IPS DF 19.7 (cell line): ENCODE results near the gene RNF145.
"Not testable (repeated sequence)": the region's sequence is repeated elsewhere in the genome, so short reads cannot be mapped to it uniquely, and the experiment has no call there.

Experiments used
- DNase-seq: peaks from one replicate; pipeline ENCODE4 v3.0.0-alpha.2; 2013; ENCODE audit warnings: low read depth, low spot score

RNF145 gene

DNA sequence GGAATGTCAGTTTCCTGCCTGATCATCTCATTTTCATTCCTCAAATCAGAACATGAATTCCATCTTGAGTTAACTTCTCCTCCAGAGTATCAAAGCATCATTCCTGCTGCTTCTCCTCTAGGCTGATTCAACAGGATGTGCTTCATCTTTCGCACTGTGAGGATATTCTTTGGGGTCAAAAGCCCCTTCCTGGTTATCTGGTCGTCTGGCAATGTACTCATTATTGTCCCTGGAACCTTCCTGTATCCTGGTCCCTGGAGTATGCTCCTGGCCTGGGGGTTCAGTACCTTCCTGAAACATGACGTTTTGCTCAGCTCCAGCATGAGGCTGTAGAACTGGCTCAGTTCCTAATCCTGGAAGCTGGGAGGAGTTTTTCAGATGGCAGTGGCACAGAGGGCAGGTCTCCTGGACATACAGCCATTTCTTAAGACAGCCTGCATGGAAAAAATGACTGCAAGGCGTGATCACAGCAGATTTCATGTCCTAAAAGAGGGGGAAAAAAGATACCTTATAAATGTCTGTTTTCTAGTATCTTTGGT, 50.7 kb downstream of the RNF145 start:
- not testable (repeated sequence) for DNase-seq

- DNase-seq: no peak
These were observed 51.8 kb downstream of the RNF145 start for GRCh38 chr5:159157552-159157951.

GRCh38 chr5:159156426-159157238, 52.7 kb downstream of the RNF145 start:
- peak; percentile 30 for DNase-seq

DNA sequence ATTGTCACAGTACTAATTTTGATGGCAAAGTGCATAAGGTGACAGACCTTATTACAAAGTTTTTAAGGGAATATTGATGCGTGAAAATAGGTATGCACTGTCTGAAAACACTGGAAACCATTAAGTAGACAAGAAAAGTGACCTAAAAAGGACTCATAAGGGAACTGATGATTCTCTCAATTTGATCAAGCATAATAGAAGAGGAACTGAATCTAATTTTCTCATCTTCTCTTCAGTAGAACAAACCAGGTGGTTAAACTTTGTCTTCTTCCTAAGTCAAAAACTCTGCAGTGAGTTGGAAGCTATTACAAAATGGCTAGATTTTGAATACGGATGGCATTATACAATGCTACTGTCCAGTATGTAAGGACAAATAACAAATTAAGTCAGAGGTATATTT, 53.4 kb downstream of the RNF145 start:
- DNase-seq: no peak

GRCh38 chr5:159152876-159153275, 56.5 kb downstream of the RNF145 start:
- no peak for DNase-seq

- DNase-seq: no peak
These were observed 60.3 kb downstream of the RNF145 start for GRCh38 chr5:159149085-159149484.

DNA sequence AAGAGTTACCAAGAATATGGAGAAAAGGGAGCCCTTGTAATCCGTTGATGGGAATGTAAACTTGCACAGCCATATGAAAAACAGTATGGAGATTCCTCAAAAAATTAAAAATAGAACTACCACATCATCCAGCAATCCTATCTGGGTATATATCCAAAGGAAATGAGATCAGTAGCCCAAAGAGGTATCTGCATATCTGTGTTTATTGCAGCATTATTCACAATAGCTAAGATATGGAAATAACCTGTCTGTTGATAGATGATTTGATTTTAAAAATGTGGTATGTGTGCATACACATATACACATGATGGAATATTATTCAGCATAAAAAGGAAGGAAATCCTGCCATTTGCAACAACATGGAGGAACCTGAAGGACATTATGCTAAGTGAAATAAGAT, 61.4 kb downstream of the RNF145 start:
- no peak for DNase-seq

DNA sequence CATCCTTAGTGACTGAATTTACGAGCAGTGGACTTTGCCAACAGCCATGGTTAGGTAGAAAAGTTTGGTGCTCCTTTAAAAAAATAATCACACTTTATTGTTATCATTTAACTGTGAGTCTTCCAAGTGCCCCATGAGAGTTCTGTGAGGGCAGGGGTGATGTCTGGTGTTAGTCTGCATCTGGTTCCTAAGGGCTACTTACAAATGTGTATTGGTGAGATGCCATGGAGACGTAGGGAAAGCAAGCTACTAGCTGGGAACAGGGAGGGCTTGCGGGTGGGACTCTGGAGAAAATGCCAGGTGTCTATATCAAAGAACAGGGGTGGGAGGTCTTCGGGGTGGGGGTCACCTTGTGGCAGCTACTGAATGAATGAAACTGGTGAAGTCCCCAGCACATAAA, 62.5 kb downstream of the RNF145 start:
- no peak for DNase-seq

DNA sequence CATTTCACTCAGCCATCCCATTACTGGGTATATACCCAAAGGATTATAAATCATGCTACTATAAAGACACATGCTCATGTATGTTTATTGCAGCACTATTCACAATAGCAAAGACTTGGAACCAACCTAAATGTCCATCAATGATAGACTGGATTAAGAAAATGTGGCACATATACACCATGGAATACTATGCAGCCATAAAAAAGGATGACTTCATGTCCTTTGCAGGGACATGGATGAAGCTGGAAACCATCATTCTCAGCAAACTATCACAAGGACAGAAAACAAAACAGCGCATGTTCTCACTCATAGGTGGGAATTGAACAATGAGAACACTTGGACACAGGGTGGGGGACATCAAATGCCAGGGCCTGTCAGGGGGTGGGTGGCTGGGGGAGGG, 64.2 kb downstream of the RNF145 start:
- DNase-seq: not testable (repeated sequence)

DNA sequence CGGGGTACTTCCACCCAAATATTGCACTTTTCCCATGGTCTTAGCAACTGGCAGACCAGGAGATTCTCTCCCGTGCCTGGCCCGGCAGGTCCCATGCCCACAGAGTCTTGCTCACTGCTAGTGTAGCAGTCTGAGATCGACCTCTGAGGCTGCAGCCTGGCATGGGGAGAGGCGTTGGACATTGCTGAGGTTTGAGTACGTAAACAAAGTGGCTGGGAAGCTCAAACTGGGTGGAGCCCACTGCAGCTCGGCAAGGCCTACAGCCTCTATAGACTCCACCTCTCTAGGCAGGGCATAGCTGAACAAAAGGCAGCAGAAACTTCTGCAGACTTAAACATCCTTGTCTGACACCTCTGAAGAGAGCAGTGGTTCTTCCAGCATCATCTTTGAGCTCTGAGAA, 69.6 kb downstream of the RNF145 start:
- no peak for DNase-seq

DNA sequence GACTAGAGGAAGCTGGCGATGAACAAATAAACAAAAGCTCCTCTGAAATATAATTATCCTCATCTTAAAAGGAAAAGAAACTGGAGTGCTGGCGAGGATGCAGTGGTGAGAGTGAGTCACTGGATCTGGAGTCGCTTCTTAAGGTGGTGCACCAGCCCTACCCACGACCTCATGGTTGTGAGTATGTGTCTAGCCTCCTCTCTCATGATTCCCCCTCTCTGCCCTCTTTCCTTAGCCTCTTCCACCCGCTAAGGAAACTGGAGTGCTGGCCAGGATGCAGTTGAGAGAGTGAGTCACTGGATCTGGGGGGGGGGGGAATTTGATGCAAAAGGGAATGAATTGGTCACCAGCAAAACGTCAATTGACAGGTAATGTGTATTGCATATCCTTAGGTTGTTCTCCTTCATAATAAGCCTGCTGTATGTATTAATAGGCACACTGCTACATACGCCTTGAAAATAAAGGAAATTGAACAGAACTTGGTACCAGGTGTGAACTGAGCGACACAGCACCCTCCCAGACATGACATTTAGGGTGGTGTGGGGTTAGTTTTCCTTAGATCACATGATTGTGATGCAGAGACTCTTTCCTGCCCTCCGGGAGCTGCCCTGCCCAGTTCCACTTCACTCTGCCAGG, 73.3 kb downstream of the RNF145 start:
- DNase-seq: no peak

DNA sequence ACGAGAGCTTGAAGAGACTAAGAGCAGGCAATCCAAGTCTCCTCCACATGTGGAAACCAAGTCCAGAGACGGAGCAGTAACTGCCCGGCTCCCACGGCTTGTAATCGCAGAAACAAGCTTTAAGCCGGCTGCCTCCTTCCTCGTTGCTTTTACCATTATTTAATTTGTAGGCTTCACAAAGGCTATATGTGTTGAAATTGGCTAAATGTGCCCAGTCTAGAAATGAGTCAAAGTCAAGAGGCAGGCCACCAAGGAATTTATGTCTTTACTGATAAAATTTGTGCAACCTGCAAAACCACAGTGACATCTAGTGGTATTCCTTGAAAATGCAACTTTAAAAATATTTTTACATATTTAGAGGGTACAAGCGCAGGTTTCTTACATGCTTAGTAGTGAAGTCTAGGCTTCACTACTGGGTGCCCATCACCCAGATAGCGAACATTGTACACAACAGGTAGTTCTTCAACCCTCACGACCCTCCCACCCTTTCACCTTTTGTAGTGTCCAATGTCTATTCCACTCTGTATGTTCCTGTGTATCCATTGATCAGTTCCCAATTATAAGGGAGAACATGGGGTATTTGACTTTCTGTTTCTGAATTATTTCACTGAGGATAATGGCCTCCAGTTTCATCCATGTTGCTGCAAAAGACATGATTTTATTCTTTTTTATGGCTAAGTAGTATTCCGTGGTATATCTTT, 76.2 kb downstream of the RNF145 start:
- no peak for DNase-seq

- no peak for DNase-seq
These were observed 76.8 kb downstream of the RNF145 start for GRCh38 chr5:159132429-159133040.

DNA sequence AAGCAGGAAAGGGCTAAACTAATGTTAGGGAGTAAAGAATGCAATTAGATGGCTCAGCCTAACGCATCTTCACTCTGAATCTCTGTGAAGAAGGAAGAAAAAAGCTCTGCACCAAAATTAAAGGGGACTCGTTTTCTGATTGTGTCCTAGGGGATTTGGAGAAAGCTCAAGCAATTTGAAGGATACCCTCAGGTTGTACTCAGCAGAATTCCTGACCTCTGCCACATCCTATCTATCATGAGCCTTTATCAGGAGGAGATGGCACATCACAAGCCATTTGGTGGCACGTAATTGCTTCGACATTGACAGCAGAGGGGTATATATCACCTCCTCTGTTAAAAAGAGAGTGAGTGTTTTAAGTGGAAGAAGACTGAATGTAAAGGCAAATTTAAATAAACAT, 77.4 kb downstream of the RNF145 start:
- no peak for DNase-seq

DNA sequence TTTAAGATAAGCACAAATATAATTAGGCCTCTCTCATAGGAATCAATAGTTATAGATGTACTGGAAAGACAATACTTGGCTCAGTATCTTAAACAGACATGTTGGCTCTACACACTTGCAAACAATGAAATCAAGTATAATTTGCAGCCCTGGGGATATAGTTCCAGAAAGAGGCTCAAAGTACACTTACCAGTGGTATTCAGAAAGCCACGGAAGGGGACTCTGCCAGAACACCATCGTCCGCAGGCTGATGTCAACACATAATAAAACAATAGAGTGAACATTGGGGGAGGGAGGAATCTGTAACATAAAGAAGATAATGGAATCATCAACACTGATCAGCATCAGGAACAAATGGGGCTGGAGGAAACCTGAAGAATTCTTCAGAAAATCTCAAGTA, 78.5 kb downstream of the RNF145 start:
- no peak for DNase-seq

DNA sequence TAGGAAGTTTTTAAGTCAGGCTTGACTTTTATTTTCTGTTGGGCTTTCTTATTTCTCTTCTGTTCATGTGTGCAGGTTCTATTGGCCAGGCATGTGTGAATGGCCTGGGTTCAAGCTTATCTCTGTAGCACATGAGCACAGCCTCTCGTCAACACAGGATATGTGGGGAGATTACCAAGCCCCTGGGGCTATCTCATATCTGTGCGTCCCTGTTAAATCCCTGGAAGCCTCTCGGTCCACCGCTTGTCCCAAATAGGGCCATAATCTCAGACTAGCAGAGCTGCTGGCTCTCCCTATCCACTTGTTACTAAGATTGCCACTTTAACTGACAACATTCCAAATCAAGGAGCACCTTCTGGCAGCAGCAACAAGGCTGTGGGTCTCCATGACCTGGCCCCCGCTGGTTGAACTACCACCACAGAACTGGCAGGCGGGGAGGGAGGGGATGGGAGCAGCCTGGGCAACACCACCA, 81.2 kb downstream of the RNF145 start:
- DNase-seq: no peak

DNA sequence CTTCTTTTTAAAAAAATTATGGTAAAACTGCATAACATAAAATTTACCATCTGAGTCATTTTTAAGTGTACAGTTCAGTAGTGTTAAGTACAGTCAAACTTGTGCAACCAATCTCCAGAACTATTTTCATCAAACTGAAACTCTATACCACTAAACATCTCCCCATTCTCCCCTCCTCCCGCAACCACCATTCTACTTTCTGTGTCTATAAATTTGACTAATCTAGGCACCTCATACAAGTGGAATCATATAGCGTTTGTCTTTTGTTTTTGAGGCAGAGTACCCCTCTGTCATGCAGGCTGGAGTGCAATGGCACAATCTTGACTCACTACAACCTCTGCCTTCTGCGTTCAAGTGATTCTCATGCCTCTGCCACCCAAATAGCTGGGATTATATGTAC, 85.7 kb downstream of the RNF145 start:
- no peak for DNase-seq

GRCh38 chr5:159123189-159123588, 86.2 kb downstream of the RNF145 start:
- no peak for DNase-seq

- DNase-seq: no peak
These were observed 88.3 kb downstream of the RNF145 start for GRCh38 chr5:159121061-159121460.

DNA sequence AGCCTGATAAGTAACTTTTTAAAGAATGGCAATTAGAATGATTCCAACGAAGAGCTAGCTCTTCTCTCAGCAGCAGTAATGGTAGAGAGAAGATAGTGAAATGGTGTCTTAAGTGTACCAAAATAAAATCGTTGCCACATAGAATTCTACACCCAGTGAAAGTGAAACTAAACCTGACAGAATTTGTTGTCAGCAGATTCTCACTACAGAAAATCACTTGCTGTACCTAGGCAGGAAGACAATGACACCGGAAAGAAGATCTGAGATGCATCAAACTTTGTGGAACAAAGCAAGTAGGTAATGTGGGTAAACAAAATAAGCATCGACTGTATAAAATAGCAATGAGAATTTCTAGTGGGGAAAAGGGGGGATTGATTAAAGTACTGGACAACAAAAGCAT, 88.9 kb downstream of the RNF145 start:
- DNase-seq: no peak

- DNase-seq: not testable (repeated sequence)
These were observed 89.5 kb downstream of the RNF145 start for GRCh38 chr5:159119842-159120241.
